Neural cell (in vitro differentiated cells): ENCODE measurements around the gene CADM1. TPM values are rescaled to one million over a fixed set of nuclear protein-coding genes. Genes with fewer than 3 reads are reported as not detected.

Experiments used
- H2AFZ ChIP-seq: fragments of 200-600, 300-800 bp; sonication (generic), shearing (Covaris generic); 2 replicates; pipeline ENCODE4 v1.6.0; 2014; ENCODE audit warnings: low read depth, mild to moderate bottlenecking, antibody characterized with exemption, low read length, moderate library complexity
- H3F3A ChIP-seq: fragments of 200-600 bp; shearing (Covaris generic); 2 replicates; pipeline ENCODE4 v1.6.1; 2016; ENCODE audit warnings: mild to moderate bottlenecking, moderate library complexity, mixed read lengths, antibody characterized with exemption, low read length; ENCODE audit not compliant: insufficient read depth, poor library complexity, severe bottlenecking
- H3K27ac ChIP-seq: fragments of 200-600, 300-800 bp; sonication (generic), shearing (Covaris generic); 2 replicates; pipeline ENCODE4 v1.5.1; 2014; ENCODE audit warnings: mild to moderate bottlenecking, low read length, moderate library complexity
- H3K27me3 ChIP-seq: fragments of 300-800, 200-600 bp; sonication (generic), shearing (Covaris generic); 2 replicates; pipeline ENCODE4 v1.6.0; 2014; ENCODE audit warnings: mild to moderate bottlenecking, low read depth, low read length, moderate library complexity; ENCODE audit not compliant: insufficient read depth
- H3K36me3 ChIP-seq: fragments of 300-800, 200-600 bp; sonication (generic), shearing (Covaris generic); 2 replicates; pipeline ENCODE4 v1.5.1; 2014; ENCODE audit warnings: mild to moderate bottlenecking, antibody characterized with exemption, low read length, moderate library complexity; ENCODE audit not compliant: insufficient read depth
- H3K4me2 ChIP-seq: fragments of 300-800, 200-600 bp; sonication (generic), shearing (Covaris generic); 2 replicates; pipeline ENCODE4 v1.6.0; 2014; ENCODE audit warnings: mild to moderate bottlenecking, low read length
- H3K4me3 ChIP-seq: fragments of 300-800, 200-600 bp; sonication (generic), shearing (Covaris generic); 2 replicates; pipeline ENCODE4 v1.5.1; 2014; ENCODE audit warnings: mild to moderate bottlenecking, low read length, moderate library complexity
- H3K79me2 ChIP-seq: fragments of 200-600 bp; shearing (Covaris generic); replicated peaks from 2 replicates; pipeline ENCODE4 v1.6.0; 2014; ENCODE audit warnings: mild to moderate bottlenecking, low read length, moderate library complexity; ENCODE audit not compliant: insufficient read depth
- H3K9ac ChIP-seq: fragments of 300-800, 200-600 bp; sonication (generic), shearing (Covaris generic); 2 replicates; pipeline ENCODE4 v1.6.1; 2016; ENCODE audit warnings: mild to moderate bottlenecking, low read length, mixed read lengths
- H3K9me2 ChIP-seq: fragments of 200-600 bp; shearing (Covaris generic); 2 replicates; pipeline ENCODE4 v1.6.1; 2016; ENCODE audit warnings: mild to moderate bottlenecking, low read length, mixed read lengths; ENCODE audit not compliant: insufficient read depth
- H3K9me3 ChIP-seq: fragments of 200-600, 300-800 bp; sonication (generic), shearing (Covaris generic); 2 replicates; pipeline ENCODE4 v1.6.1; 2016; ENCODE audit warnings: mild to moderate bottlenecking, mixed run types, low read length, moderate library complexity, mixed read lengths
- H4K20me1 ChIP-seq: fragments of 200-600 bp; shearing (Covaris generic); 2 replicates; pipeline ENCODE4 v1.6.1; 2016; ENCODE audit warnings: mild to moderate bottlenecking, mixed run types; ENCODE audit not compliant: insufficient read depth
- EP300 ChIP-seq: fragments of 450-650 bp; conservative IDR thresholded peaks from 2 replicates; pipeline ENCODE4 v1.6.1; 2014; ENCODE audit warnings: antibody characterized with exemption, mild to moderate bottlenecking, moderate library complexity; ENCODE audit not compliant: poor library complexity, severe bottlenecking
- EZH2 ChIP-seq: fragments of 200-600, 300-800 bp; shearing (Covaris generic), sonication (generic); IDR thresholded peaks from 2 replicates; pipeline ENCODE4 v1.6.1; 2014; ENCODE audit warnings: antibody characterized with exemption, low read length, borderline replicate concordance, mild to moderate bottlenecking; ENCODE audit not compliant: insufficient read depth, poor library complexity, severe bottlenecking
- MXI1 ChIP-seq: fragments of 450-650 bp; conservative IDR thresholded peaks from 2 replicates; pipeline ENCODE4 v1.6.1; 2014; ENCODE audit warnings: antibody characterized with exemption, mild to moderate bottlenecking; ENCODE audit not compliant: poor library complexity, severe bottlenecking
- POLR2AphosphoS5 ChIP-seq: IDR thresholded peaks from 2 replicates; pipeline ENCODE4 v1.6.1; 2012
- RAD21 ChIP-seq: fragments of 450-650 bp; conservative IDR thresholded peaks from 2 replicates; pipeline ENCODE4 v1.6.1; 2014; ENCODE audit warnings: antibody characterized with exemption, mild to moderate bottlenecking, moderate library complexity
- REST ChIP-seq: IDR thresholded peaks from 2 replicates; pipeline ENCODE4 v1.6.1; 2012; ENCODE audit warnings: borderline replicate concordance
- SMC3 ChIP-seq: fragments of 450-650 bp; conservative IDR thresholded peaks from 2 replicates; pipeline ENCODE4 v1.6.1; 2014; ENCODE audit warnings: antibody characterized with exemption, mild to moderate bottlenecking, moderate library complexity; ENCODE audit not compliant: poor library complexity
- TAF1 ChIP-seq: IDR thresholded peaks from 2 replicates; pipeline ENCODE4 v1.6.1; 2012; ENCODE audit warnings: low read depth
- polyA plus RNA-seq: library from polyadenylated mRNA; depleted of rRNA; stranded (reverse); fragments of >200 nt; gene quantifications from 2 replicates; pipeline ENCODE4 v1.2.3, GENCODE V29; 2014
- TF ChIP-seq, protein P1 (sequence below): fragments of 450-650 bp; IDR thresholded peaks from 2 replicates; pipeline ENCODE4 v1.5.1; 2014; ENCODE audit warnings: antibody characterized with exemption, mild to moderate bottlenecking, moderate library complexity; ENCODE audit not compliant: poor library complexity, severe bottlenecking

The CADM1 gene
- polyA plus RNA-seq, 1 donor from 2014 or later, result 92.1 TPM

GRCh38 chr11:115267871-115268270 is 236.3 kb downstream of the CADM1 start:
- Histone ChIP-seq H3K9me2 (no peaks in the 10 kb centered on the region), H3K4me2 (no peak overlapping the region), H4K20me1 (no peaks in the 10 kb centered on the region), H3K79me2 (peaks cover 8% of the 10 kb centered on the region), H3K9ac (no peak overlapping the region), H3K27me3 (no peaks in the 10 kb centered on the region), H3K4me3 (no peak overlapping the region), H3K27ac (no peak overlapping the region), H3K9me3 (no peaks in the 10 kb centered on the region), H3F3A (no peaks in the 10 kb centered on the region), H3K36me3 (no peaks in the 10 kb centered on the region), H2AFZ (no peak overlapping the region)
- TF ChIP-seq, protein P1, sequence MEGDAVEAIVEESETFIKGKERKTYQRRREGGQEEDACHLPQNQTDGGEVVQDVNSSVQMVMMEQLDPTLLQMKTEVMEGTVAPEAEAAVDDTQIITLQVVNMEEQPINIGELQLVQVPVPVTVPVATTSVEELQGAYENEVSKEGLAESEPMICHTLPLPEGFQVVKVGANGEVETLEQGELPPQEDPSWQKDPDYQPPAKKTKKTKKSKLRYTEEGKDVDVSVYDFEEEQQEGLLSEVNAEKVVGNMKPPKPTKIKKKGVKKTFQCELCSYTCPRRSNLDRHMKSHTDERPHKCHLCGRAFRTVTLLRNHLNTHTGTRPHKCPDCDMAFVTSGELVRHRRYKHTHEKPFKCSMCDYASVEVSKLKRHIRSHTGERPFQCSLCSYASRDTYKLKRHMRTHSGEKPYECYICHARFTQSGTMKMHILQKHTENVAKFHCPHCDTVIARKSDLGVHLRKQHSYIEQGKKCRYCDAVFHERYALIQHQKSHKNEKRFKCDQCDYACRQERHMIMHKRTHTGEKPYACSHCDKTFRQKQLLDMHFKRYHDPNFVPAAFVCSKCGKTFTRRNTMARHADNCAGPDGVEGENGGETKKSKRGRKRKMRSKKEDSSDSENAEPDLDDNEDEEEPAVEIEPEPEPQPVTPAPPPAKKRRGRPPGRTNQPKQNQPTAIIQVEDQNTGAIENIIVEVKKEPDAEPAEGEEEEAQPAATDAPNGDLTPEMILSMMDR, result no peak
- no peak for TF ChIP-seq EZH2
- no peak for TF ChIP-seq SMC3
- no peak for TF ChIP-seq TAF1
- TF ChIP-seq RAD21, result no peak
- no peak for TF ChIP-seq REST
- TF ChIP-seq MXI1, result no peak
- no peak for TF ChIP-seq POLR2AphosphoS5
- TF ChIP-seq EP300, result no peak

DNA sequence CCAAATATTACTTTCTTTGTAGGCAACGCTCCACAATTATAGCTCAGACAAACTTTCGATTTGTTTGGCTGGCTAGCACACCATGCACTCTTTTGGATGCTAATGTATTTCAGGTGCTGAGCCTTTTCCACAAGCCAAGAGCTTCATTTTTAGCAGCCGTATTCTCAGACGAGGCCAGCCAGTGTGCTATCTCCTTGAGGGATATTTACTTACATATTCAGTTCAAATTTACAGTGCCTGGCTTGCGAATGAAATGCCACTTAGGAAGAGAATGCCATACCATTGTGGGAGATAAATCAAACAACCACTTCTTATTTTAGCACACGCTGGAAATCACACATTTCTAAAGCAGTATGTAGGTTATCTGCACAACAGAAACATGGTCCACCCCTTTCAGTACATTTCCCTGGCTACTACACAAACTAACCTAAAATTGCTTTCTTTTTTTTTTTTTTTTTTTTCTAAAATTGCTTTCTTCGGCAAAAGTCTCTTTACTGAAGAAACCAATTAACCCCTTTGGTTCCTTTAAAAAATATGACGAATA is 236.9 kb downstream of the CADM1 start:
- Histone ChIP-seq H3F3A (no peaks in the 10 kb centered on the region), H2AFZ (no peak overlapping the region), H3K27ac (no peak overlapping the region), H3K9ac (no peak overlapping the region), H3K36me3 (no peaks in the 10 kb centered on the region), H3K4me2 (no peak overlapping the region), H3K9me3 (no peaks in the 10 kb centered on the region), H4K20me1 (no peaks in the 10 kb centered on the region), H3K27me3 (no peaks in the 10 kb centered on the region), H3K9me2 (no peaks in the 10 kb centered on the region), H3K4me3 (no peak overlapping the region), H3K79me2 (peaks cover 6% of the 10 kb centered on the region)
- TF ChIP-seq SMC3 (no peak), TAF1 (no peak), REST (no peak)
